HG03095 (cell line): Measurements from ENCODE around the gene AGPAT4.
"Not testable (repeated sequence)": the region's sequence is repeated elsewhere in the genome, so short reads cannot be mapped to it uniquely, and the experiment has no call there.

ENCODE experiments used
- ATAC-seq: cut with Tn5 transposase; IDR thresholded peaks from one replicate; pipeline ENCODE4 v1.9.1; 2021; ENCODE audit warnings: moderate library complexity; ENCODE audit not compliant: unreplicated experiment

The AGPAT4 gene

GRCh38 chr6:161210857-161211256 lies 63.0 kb downstream of the AGPAT4 start:
- no peak for ATAC-seq

GRCh38 chr6:161207200-161207599 lies 66.7 kb downstream of the AGPAT4 start:
- ATAC-seq: no peak

GRCh38 chr6:161204866-161205557 lies 68.8 kb downstream of the AGPAT4 start:
- ATAC-seq: no peak

GRCh38 chr6:161200610-161201370 lies 73.1 kb downstream of the AGPAT4 start:
- no peak for ATAC-seq

GRCh38 chr6:161199850-161200249 lies 74.0 kb downstream of the AGPAT4 start:
- no peak for ATAC-seq

GRCh38 chr6:161198783-161199460 lies 74.9 kb downstream of the AGPAT4 start:
- no peak for ATAC-seq

- ATAC-seq: no peak
These were observed 75.7 kb downstream of the AGPAT4 start for GRCh38 chr6:161198176-161198575.

GRCh38 chr6:161195386-161195785 lies 78.5 kb downstream of the AGPAT4 start:
- ATAC-seq: no peak

- no peak for ATAC-seq
These were observed 79.5 kb downstream of the AGPAT4 start for GRCh38 chr6:161194374-161194773.

GRCh38 chr6:161192636-161193411 lies 81.0 kb downstream of the AGPAT4 start:
- ATAC-seq: no peak

- ATAC-seq: no peak
These were observed 82.2 kb downstream of the AGPAT4 start for GRCh38 chr6:161191671-161192070.

- ATAC-seq: no peak
These were observed 82.9 kb downstream of the AGPAT4 start for GRCh38 chr6:161191007-161191406.

GRCh38 chr6:161189891-161190290 lies 84.0 kb downstream of the AGPAT4 start:
- ATAC-seq: no peak

GRCh38 chr6:161188547-161189465 lies 85.1 kb downstream of the AGPAT4 start:
- no peak for ATAC-seq

GRCh38 chr6:161186173-161186769 lies 87.6 kb downstream of the AGPAT4 start:
- no peak for ATAC-seq

GRCh38 chr6:161181121-161181520 lies 92.7 kb downstream of the AGPAT4 start:
- no peak for ATAC-seq

- ATAC-seq: not testable (repeated sequence)
These were observed 95.7 kb downstream of the AGPAT4 start for GRCh38 chr6:161178155-161178554.

GRCh38 chr6:161176428-161176827 lies 97.4 kb downstream of the AGPAT4 start:
- ATAC-seq: not testable (repeated sequence)

- ATAC-seq: not testable (repeated sequence)
These were observed 101.1 kb downstream of the AGPAT4 start for GRCh38 chr6:161172769-161173168.

GRCh38 chr6:161171207-161171606 lies 102.7 kb downstream of the AGPAT4 start:
- ATAC-seq: no peak
